Gastroesophageal sphincter (tissue), 3 donors: ENCODE results near the gene RUFY1.
"Not testable (repeated sequence)": the region's sequence is repeated elsewhere in the genome, so short reads cannot be mapped to it uniquely, and the experiment has no call there.

Experiments
- CTCF ChIP-seq, 4 experiments: fragments of 200-600 bp in 2 of 4; fragments of 450-650 bp in 2 of 4; sonication (generic) in 1 of 4; IDR thresholded peaks; one replicate each; pipeline ENCODE4 v1.5.1; 2017 to 2019; ENCODE audit warnings: antibody characterized with exemption in 4 of 4, mild to moderate bottlenecking in 2 of 4, moderate library complexity in 2 of 4
- EP300 ChIP-seq: sonication (generic); formaldehyde crosslinking; IDR thresholded peaks from one replicate; pipeline ENCODE4 v1.6.1; 2017; ENCODE audit warnings: antibody characterized with exemption, mild to moderate bottlenecking
- POLR2A ChIP-seq, 2 donors: fragments of 450-650 bp; IDR thresholded peaks; one replicate each; pipeline ENCODE4 v1.6.1; 2017; ENCODE audit warnings: antibody characterized with exemption in 2 of 2, mild to moderate bottlenecking in 2 of 2, moderate library complexity in 1 of 2

DNA sequence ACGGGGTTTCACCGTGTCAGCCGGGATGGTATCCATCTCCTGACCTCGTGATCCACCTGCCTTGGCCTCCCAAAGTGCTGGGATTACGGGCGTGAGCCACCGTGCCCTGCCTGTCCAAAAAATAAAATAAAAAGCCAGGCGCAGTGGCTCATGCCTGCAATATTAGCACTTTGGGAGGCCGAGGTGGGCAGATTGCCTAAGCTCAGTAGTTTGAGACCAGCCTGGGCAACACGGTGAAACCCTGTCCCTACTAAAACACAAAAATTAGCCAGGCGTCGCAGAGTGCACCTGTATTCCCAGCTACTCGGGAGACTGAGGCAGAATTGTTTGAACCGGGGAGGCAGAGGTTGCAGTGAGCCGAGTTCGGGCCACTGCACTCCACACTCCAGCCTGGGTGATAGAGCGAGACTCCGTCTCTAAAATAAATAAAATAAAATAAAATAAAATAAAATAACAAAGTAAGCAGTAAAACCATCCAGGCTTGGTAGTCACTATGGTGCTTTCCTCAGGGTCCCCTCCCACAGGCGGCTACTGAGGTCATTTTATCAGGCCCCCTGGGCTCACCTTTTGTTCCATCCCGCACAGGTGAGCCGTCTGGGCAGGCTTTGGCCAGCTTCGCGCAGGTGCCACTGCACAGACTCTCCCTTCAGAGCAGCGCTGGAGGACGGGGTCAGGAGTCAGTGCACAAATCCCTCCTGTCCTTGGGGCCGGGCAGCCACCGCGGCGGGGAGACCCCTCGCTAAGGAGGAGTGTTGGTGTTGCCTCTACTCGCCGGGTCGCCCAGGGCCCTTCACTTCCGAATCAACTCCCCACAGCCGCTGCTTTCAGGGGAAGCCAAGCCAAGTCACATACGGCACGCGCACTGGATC, 83.4 kb downstream of the RUFY1 start:
- not testable (repeated sequence) for TF ChIP-seq CTCF (IDR thresholded peaks at IDR 0.05); POLR2A (IDR thresholded peaks at IDR 0.05); EP300
